MCF 10A (cell line): ENCODE data around the gene SLC4A1AP. TPM values are rescaled to one million over a fixed set of nuclear protein-coding genes. Genes with fewer than 3 reads are reported as not detected.
"Not testable (repeated sequence)": the region's sequence is repeated elsewhere in the genome, so short reads cannot be mapped to it uniquely, and the experiment has no call there.

Source experiments
- BruUV-seq: library from RNA; stranded (reverse); fragments of 400-500 nt; replicated peaks from 2 replicates; lab custom pipeline; 2021; lab: Mats Ljungman, UMichigan
- CTCF ChIA-PET: fragments of 300-600 bp; sonication (Branson Sonifier 250); formaldehyde crosslinking; extraction: SDS; loops from one replicate; lab custom pipeline; 2021; ENCODE audit warnings: antibody characterized with exemption, inconsistent platforms; lab: Yijun Ruan, JAX
- POLR2A ChIA-PET: fragments of 300-600, 350-650 bp; sonication (Branson Sonifier 250); formaldehyde crosslinking; extraction: SDS; loops from one replicate; lab custom pipeline; 2020; ENCODE audit warnings: antibody characterized with exemption, inconsistent platforms; lab: Yijun Ruan, JAX
- DNase-seq: peaks from one replicate; pipeline ENCODE4 v3.0.0-alpha.2; 2018; ENCODE audit not compliant: unreplicated experiment
- H3K27ac Mint-ChIP-seq: one replicate; pipeline ENCODE4 v1.8.0; 2022; ENCODE audit warnings: mild to moderate bottlenecking, low read depth, mixed read lengths; ENCODE audit not compliant: unreplicated experiment
- H3K27me3 Mint-ChIP-seq: one replicate; pipeline ENCODE4 v1.8.0; 2022; ENCODE audit warnings: mixed read lengths; ENCODE audit not compliant: insufficient read depth, unreplicated experiment
- H3K36me3 Mint-ChIP-seq: one replicate; pipeline ENCODE4 v1.8.0; 2022; ENCODE audit warnings: mild to moderate bottlenecking, moderate library complexity, mixed read lengths; ENCODE audit not compliant: insufficient read depth, unreplicated experiment
- H3K4me1 Mint-ChIP-seq: one replicate; pipeline ENCODE4 v1.8.0; 2022; ENCODE audit warnings: mixed read lengths; ENCODE audit not compliant: insufficient read depth, unreplicated experiment
- H3K4me3 Mint-ChIP-seq: one replicate; pipeline ENCODE4 v1.8.0; 2022; ENCODE audit warnings: mild to moderate bottlenecking, moderate library complexity, mixed read lengths; ENCODE audit not compliant: unreplicated experiment
- H3K9me3 Mint-ChIP-seq: one replicate; pipeline ENCODE4 v1.8.0; 2022; ENCODE audit warnings: mixed read lengths; ENCODE audit not compliant: unreplicated experiment
- CTCF ChIP-seq: fragments of 200-600 bp; IDR thresholded peaks from one replicate; pipeline ENCODE4 v1.8.0; 2022; ENCODE audit warnings: antibody characterized with exemption, mild to moderate bottlenecking; ENCODE audit not compliant: unreplicated experiment
- intact Hi-C: fragments of 100-400 bp; cut with micrococcal nuclease; formaldehyde crosslinking; loops from 2 replicates; pipeline ENCODE4 v1.14.1; 2022
- total RNA-seq: library from RNA; stranded (reverse); gene quantifications from 2 replicates; pipeline ENCODE4 v1.2.3, GENCODE V29; 2022

Gene SLC4A1AP
- total RNA-seq, 1 experiment from 2014 or later, result 24.3 TPM

GRCh38 chr2:27627963-27628766 lies 35.5 kb upstream of the SLC4A1AP start:
- peak; percentile 86 for DNase-seq
- BruUV-seq, result no TSS peak

GRCh38 chr2:27628767-27629709 lies 34.7 kb upstream of the SLC4A1AP start, which contains the start of the genes CCDC121 and GPN1:
Gene CCDC121, minus strand, starts transcription at chr2:27629012. Its CDS starts 1,213 bp downstream, at chr2:27627799.
Gene GPN1, plus strand, starts transcription at chr2:27629050. Its CDS starts 9 bp downstream, at chr2:27629059.
- peaks cover 45% of the 10 kb centered on the region for H3K36me3 Mint-ChIP-seq
- no peak within 1 kb of the TSS for H3K4me3 Mint-ChIP-seq
- BruUV-seq, result TSS peak; percentile 29
- intact Hi-C loops, result loop anchor here (2.0 to 10.0 kb wide), 3 partner anchors 140 to 224 kb away; partner anchors contain the start of genes IFT172, NRBP1 and PPM1G
- ChIA-PET CTCF (interaction anchor here (0.5 to 2.6 kb wide), 8 partner anchors 9 to 817 kb away, joined by 3 to 9 read pairs (median 3); no protein-coding TSS in a partner anchor), POLR2A (interaction anchor here (0.6 to 4.0 kb wide), 27 partner anchors 8 to 1299 kb away, joined by 3 to 58 read pairs (median 5); partner anchors contain the start of genes EIF2B4, GTF3C2, MPV17 and NRBP1)
- no peak within 1 kb of the TSS for H3K27ac Mint-ChIP-seq
- no peak for TF ChIP-seq CTCF
- peaks cover 17% of the 10 kb centered on the region for H3K4me1 Mint-ChIP-seq
- H3K9me3 Mint-ChIP-seq, result no peaks in the 10 kb centered on the region
- peak; percentile 90 for DNase-seq
- no peaks in the 10 kb centered on the region for H3K27me3 Mint-ChIP-seq

More at GRCh38 chr2:27627963-27628766, 35.5 kb upstream of the SLC4A1AP start:
- Mint-ChIP-seq H3K36me3 (peaks cover 44% of the 10 kb centered on the region), H3K9me3 (no peaks in the 10 kb centered on the region), H3K27ac (no peak overlapping the region), H3K27me3 (no peaks in the 10 kb centered on the region), H3K4me3 (no peak overlapping the region), H3K4me1 (peaks cover 18% of the 10 kb centered on the region)
- intact Hi-C loops, result loop anchor here (2.0 to 10.0 kb wide), 3 partner anchors 139 to 223 kb away; partner anchors contain the start of genes IFT172, NRBP1 and PPM1G
- CTCF ChIA-PET, result interaction anchor here (0.6 to 2.6 kb wide), 6 partner anchors 10 to 196 kb away, joined by 3 to 9 read pairs (median 4); no protein-coding TSS in a partner anchor
- POLR2A ChIA-PET, result interaction anchor here (0.6 to 4.0 kb wide), 33 partner anchors 9 to 1298 kb away, joined by 3 to 58 read pairs (median 4); partner anchors contain the start of genes EIF2B4, GTF3C2, IFT172 and MPV17
- no peak for TF ChIP-seq CTCF

GRCh38 chr2:27630257-27630656 lies 33.4 kb upstream of the SLC4A1AP start:
- H3K4me1 Mint-ChIP-seq, result peaks cover 17% of the 10 kb centered on the region
- H3K9me3 Mint-ChIP-seq, H3K4me3 Mint-ChIP-seq, H3K27ac Mint-ChIP-seq, intact Hi-C loops, CTCF ChIA-PET, H3K27me3 Mint-ChIP-seq, BruUV-seq, DNase-seq: not testable (repeated sequence)
- POLR2A ChIA-PET, result interaction anchor here (1.5 kb wide), 2 partner anchors 20 to 38 kb away, joined by 3 read pairs; no protein-coding TSS in a partner anchor
- H3K36me3 Mint-ChIP-seq, result peaks cover 51% of the 10 kb centered on the region

- Mint-ChIP-seq H3K27me3 (no peaks in the 10 kb centered on the region), H3K4me1 (no peaks in the 10 kb centered on the region), H3K4me3 (no peak overlapping the region), H3K27ac (peak overlapping the region; percentile 78), H3K36me3 (peaks cover 72% of the 10 kb centered on the region), H3K9me3 (no peaks in the 10 kb centered on the region)
- CTCF ChIA-PET, result interaction anchor here (0.6 kb wide), 1 partner anchor 842 kb away, joined by 5 read pairs; no protein-coding TSS in a partner anchor
- TF ChIP-seq CTCF, result no peak
- intact Hi-C loops, result no loop called here
- POLR2A ChIA-PET, result interaction anchor here (0.7 kb wide), 1 partner anchor 227 kb away, joined by 3 read pairs; no protein-coding TSS in a partner anchor
- BruUV-seq, result no TSS peak
- no peak for DNase-seq
Observed at GRCh38 chr2:27634291-27634690, 29.4 kb upstream of the SLC4A1AP start.
